Activated T-helper 2 cell treated with anti-CD3 and anti-CD28 coated beads, Interferon-gamma antibody, Interleukin-2, Interleukin-4, amounts not matched to agents 10 μg/mL and 5 μg/mL and 100 μg/mL, durations not matched to agents 14 hours and 24 hours and 36 hours (primary cell): Measurements from ENCODE around the gene FIBIN. TPM values are rescaled to one million over a fixed set of nuclear protein-coding genes. Genes with fewer than 3 reads are reported as not detected.

ENCODE experiments used
- DNase-seq: peaks from one replicate; pipeline ENCODE4 v3.0.0; 2021; ENCODE audit warnings: low spot score
- H3K27ac Mint-ChIP-seq: one replicate; pipeline ENCODE4 v1.8.0; 2021; ENCODE audit warnings: mixed read lengths
- H3K27me3 Mint-ChIP-seq: one replicate; pipeline ENCODE4 v1.8.0; 2021; ENCODE audit warnings: low read depth, mixed read lengths
- H3K36me3 Mint-ChIP-seq: one replicate; pipeline ENCODE4 v1.8.0; 2021; ENCODE audit warnings: low read depth, mixed read lengths
- H3K4me1 Mint-ChIP-seq: one replicate; pipeline ENCODE4 v1.8.0; 2021; ENCODE audit warnings: low read depth, mixed read lengths
- H3K4me3 Mint-ChIP-seq: one replicate; pipeline ENCODE4 v1.8.0; 2021; ENCODE audit warnings: low read depth, mild to moderate bottlenecking, moderate library complexity, mixed read lengths
- H3K9me3 Mint-ChIP-seq: one replicate; pipeline ENCODE4 v1.8.0; 2021; ENCODE audit warnings: mixed read lengths
- intact Hi-C: fragments of 100-400 bp; cut with micrococcal nuclease; formaldehyde crosslinking; loops from one replicate; pipeline ENCODE4 v1.15.1; 2023
- total RNA-seq: library from RNA; stranded (reverse); gene quantifications from 2 replicates; pipeline ENCODE4 v1.2.3, GENCODE V29; 2022

FIBIN gene
- total RNA-seq, 1 donor from 2014 or later = not detected

DNA sequence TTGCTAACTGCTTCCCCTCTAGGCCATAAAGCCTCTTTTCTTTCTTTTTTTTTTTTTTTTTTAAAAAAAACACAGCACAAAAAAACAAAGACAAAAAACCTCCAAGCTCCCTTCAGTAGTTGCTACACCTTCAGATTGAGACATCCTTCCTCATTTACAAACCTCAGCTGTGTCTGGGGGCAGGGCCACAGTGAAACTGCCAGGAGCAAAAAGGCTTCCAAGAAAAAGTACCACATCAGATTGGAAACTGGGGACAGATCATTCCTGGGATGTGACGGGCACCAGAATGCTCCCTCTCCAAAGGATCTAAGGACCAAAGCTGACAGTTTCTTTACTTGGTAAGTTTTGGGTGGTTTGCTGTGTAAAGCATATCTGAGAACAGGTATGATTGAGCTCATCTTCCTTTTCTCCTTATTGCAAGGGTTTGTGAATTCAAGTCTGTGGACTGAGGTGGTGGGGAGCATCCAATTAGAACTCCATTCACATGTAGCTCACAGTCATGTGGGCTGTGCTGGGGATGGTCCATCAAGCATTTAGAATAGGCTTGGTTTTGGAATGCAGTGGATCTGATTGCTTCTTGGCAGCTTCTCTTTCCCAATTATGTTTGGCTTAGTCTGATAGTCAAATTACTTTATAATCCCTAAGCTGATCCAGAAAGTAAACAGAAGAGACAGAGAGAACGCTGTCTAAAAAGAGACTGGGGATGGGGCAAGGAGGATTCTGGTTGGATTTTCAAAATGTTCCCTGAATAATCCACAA, 47.4 kb downstream of the FIBIN start:
- H3K9me3 Mint-ChIP-seq = peaks cover 25% of the 10 kb centered on the region
- intact Hi-C loops = no loop called here
- H3K27me3 Mint-ChIP-seq = no peaks in the 10 kb centered on the region
- no peak overlapping the region for H3K27ac Mint-ChIP-seq
- H3K4me3 Mint-ChIP-seq = no peak overlapping the region
- no peaks in the 10 kb centered on the region for H3K36me3 Mint-ChIP-seq
- DNase-seq = no peak
- no peaks in the 10 kb centered on the region for H3K4me1 Mint-ChIP-seq

Other genes starting within 250 kb of the FIBIN start
- gene BBOX1, start 46.7 kb downstream of the FIBIN start, total RNA-seq = not detected in 2 replicates